Activated B cell treated with CpG ODN at 0.5 μM for 24 hours (primary cell): ENCODE data around the gene ARL14EPL. TPM values are rescaled to one million over a fixed set of nuclear protein-coding genes. Genes with fewer than 3 reads are reported as not detected.

Experiments
- ATAC-seq: fragments of 200-7000 bp; cut with Tn5 transposase; one replicate; pipeline ENCODE4 v1.10.0; 2021; ENCODE audit warnings: low read depth, mild to moderate bottlenecking, moderate library complexity
- CTCF ChIA-PET: fragments of 350-600 bp; sonication (Branson Sonifier 250); formaldehyde crosslinking; loops from one replicate; lab custom pipeline; 2021; ENCODE audit warnings: antibody characterized with exemption; lab: Charles Lee
- POLR2A ChIA-PET: fragments of 350-600 bp; sonication (Branson Sonifier 250); formaldehyde crosslinking; loops from one replicate; lab custom pipeline; 2021; ENCODE audit warnings: antibody characterized with exemption; lab: Charles Lee
- DNase-seq: peaks from one replicate; pipeline ENCODE4 v3.0.0; 2022
- H3K27ac Mint-ChIP-seq: one replicate; pipeline ENCODE4 v1.8.0; 2020; ENCODE audit warnings: mixed read lengths
- H3K27me3 Mint-ChIP-seq: one replicate; pipeline ENCODE4 v1.8.0; 2021; ENCODE audit warnings: mixed read lengths
- H3K36me3 Mint-ChIP-seq: one replicate; pipeline ENCODE4 v1.8.0; 2021; ENCODE audit warnings: low read depth, mixed read lengths
- H3K4me1 Mint-ChIP-seq: one replicate; pipeline ENCODE4 v1.8.0; 2021; ENCODE audit warnings: mixed read lengths
- H3K4me3 Mint-ChIP-seq: one replicate; pipeline ENCODE4 v1.8.0; 2020; ENCODE audit warnings: mild to moderate bottlenecking, mixed read lengths
- H3K9me3 Mint-ChIP-seq: one replicate; pipeline ENCODE4 v1.8.0; 2020; ENCODE audit warnings: mixed read lengths
- intact Hi-C: fragments of 100-400 bp; cut with micrococcal nuclease; formaldehyde crosslinking; loops from one replicate; pipeline ENCODE4 v1.15.1; 2024
- total RNA-seq: library from RNA; stranded (reverse); gene quantifications from 2 replicates; pipeline ENCODE4 v1.2.3, GENCODE V29; 2022
- TF ChIP-seq, protein P1 (sequence below): fragments of 200-600 bp; IDR thresholded peaks from one replicate; pipeline ENCODE4 v1.8.0; 2022; ENCODE audit warnings: antibody characterized with exemption, mild to moderate bottlenecking

The ARL14EPL gene
- total RNA-seq, 1 donor from 2014 or later = not detected

DNA sequence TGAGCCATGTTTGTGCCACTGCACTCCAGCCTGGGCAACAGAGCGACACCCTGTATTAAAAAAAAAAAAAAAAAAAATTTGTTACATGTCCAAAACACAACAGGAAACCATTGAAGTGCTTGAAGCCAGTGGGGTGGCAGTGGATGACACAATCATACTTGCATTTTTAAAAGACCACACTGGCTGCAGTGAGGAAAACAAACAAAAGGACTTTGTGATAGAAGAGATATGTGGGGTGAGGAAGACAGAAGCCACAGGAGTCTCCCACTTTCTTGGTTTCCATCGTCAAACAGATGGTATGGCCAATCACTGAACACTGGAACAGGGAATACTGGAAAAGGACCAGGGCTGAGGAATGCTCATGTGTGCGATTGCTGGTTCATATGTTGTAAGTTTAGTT lies 31.7 kb downstream of the ARL14EPL start:
- Mint-ChIP-seq H3K27me3 (no peaks in the 10 kb centered on the region), H3K36me3 (no peaks in the 10 kb centered on the region), H3K9me3 (no peaks in the 10 kb centered on the region), H3K4me1 (no peaks in the 10 kb centered on the region), H3K27ac (no peak overlapping the region), H3K4me3 (no peak overlapping the region)
- intact Hi-C loops = no loop called here
- ATAC-seq (no peak), DNase-seq (no peak)
- ChIA-PET POLR2A (no interaction called here), CTCF (interaction anchor here (0.8 kb wide), 1 partner anchor 429 kb away, joined by 5 read pairs; no protein-coding TSS in a partner anchor)
- TF ChIP-seq, protein P1, sequence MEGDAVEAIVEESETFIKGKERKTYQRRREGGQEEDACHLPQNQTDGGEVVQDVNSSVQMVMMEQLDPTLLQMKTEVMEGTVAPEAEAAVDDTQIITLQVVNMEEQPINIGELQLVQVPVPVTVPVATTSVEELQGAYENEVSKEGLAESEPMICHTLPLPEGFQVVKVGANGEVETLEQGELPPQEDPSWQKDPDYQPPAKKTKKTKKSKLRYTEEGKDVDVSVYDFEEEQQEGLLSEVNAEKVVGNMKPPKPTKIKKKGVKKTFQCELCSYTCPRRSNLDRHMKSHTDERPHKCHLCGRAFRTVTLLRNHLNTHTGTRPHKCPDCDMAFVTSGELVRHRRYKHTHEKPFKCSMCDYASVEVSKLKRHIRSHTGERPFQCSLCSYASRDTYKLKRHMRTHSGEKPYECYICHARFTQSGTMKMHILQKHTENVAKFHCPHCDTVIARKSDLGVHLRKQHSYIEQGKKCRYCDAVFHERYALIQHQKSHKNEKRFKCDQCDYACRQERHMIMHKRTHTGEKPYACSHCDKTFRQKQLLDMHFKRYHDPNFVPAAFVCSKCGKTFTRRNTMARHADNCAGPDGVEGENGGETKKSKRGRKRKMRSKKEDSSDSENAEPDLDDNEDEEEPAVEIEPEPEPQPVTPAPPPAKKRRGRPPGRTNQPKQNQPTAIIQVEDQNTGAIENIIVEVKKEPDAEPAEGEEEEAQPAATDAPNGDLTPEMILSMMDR = no peak

GRCh38 chr5:116068028-116068632 lies 35.9 kb downstream of the ARL14EPL start:
- no peak for ATAC-seq
- H3K4me1 Mint-ChIP-seq = no peaks in the 10 kb centered on the region
- POLR2A ChIA-PET = interaction anchor here (0.5 kb wide), 1 partner anchor 493 kb away, joined by 7 read pairs; no protein-coding TSS in a partner anchor
- DNase-seq = no peak
- H3K4me3 Mint-ChIP-seq = no peak overlapping the region
- CTCF ChIA-PET = interaction anchor here (0.7 to 3.8 kb wide), 16 partner anchors 9 to 758 kb away, joined by 3 to 23 read pairs (median 6); partner anchors contain the start of gene LVRN
- TF ChIP-seq, protein P1 = peak; percentile 84
- no peaks in the 10 kb centered on the region for H3K36me3 Mint-ChIP-seq
- H3K27me3 Mint-ChIP-seq = no peaks in the 10 kb centered on the region
- H3K27ac Mint-ChIP-seq = no peak overlapping the region
- H3K9me3 Mint-ChIP-seq = no peaks in the 10 kb centered on the region
- intact Hi-C loops = loop anchor here (1.0 to 2.0 kb wide), 7 partner anchors 29 to 759 kb away; partner anchors contain the start of genes AP3S1 and ATG12

DNA sequence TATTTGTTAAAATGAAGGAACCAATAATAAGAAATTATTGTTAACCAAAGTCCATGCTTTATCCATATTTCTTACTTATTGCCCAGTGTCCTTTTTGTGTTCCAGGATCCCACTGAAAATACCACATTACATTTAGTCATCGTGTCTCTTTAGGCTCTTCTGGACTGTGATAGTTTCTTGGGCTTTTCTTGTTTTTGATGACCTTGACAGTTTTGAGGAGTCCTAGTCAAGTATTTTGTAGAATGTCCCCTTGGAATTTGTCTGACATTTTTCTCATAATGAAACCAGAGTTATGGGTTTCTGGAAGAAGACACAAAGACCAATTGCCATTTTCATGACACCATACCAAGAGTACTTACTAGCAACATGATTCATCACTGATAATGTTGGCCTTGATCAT lies 38.9 kb downstream of the ARL14EPL start:
- Mint-ChIP-seq H3K36me3 (no peaks in the 10 kb centered on the region), H3K27ac (no peak overlapping the region), H3K4me1 (peaks cover 14% of the 10 kb centered on the region), H3K27me3 (no peaks in the 10 kb centered on the region), H3K9me3 (peaks cover 2% of the 10 kb centered on the region), H3K4me3 (no peak overlapping the region)
- TF ChIP-seq, protein P1 = no peak
- intact Hi-C loops = loop anchor here (10.0 kb wide), 2 partner anchors 866 to 896 kb away; no protein-coding TSS in a partner anchor
- DNase-seq (no peak), ATAC-seq (no peak)
- ChIA-PET POLR2A (no interaction called here), CTCF (no interaction called here)

DNA sequence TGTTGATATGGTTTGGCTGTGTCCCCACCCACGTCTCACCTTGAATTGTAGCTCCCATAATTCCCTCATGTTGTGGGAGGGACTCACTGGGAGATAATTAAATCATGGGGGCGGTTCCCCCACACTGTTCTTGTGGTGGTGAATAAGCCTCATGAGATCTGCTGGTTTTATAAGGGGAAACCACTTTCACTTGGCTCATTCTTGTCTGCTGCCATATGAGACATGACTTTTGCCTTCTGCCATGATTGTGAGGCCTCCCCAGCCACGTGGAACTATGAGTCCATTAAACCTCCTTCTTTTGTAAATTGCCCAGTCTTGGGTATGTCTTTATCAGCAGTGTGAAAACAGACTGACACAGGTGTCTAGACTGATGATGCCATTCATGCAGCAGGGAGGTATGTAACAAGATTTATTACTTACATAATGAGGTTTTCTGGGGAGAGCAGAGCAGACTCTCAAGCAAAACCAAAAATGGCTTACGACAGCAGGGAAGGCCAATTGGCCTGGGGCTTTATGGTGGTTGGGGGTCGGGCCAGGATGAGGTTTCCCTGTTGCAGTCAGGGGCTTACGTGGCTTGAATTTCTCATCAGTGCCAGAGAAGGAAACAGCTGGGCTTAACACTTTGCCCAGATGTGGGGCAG lies 43.0 kb downstream of the ARL14EPL start:
- Mint-ChIP-seq H3K4me1 (peaks cover 29% of the 10 kb centered on the region), H3K4me3 (peak overlapping the region; percentile 76), H3K27me3 (no peaks in the 10 kb centered on the region), H3K27ac (peak overlapping the region; percentile 88), H3K9me3 (peaks cover 2% of the 10 kb centered on the region), H3K36me3 (no peaks in the 10 kb centered on the region)
- POLR2A ChIA-PET = interaction anchor here (1.2 to 3.3 kb wide), 3 partner anchors 10 to 531 kb away, joined by 7 to 57 read pairs (median 8); partner anchors contain the start of genes COMMD10 and FEM1C
- TF ChIP-seq, protein P1 = no peak
- ATAC-seq = peak; percentile 22
- DNase-seq = no peak
- CTCF ChIA-PET = interaction anchor here (1.2 to 1.3 kb wide), 2 partner anchors 10 to 441 kb away, joined by 5 to 6 read pairs; partner anchors contain the start of gene COMMD10
- intact Hi-C loops = loop anchor here (5.0 to 10.0 kb wide), 4 partner anchors 282 to 901 kb away; no protein-coding TSS in a partner anchor
